ENCODE data around the gene ZNF717.

ZNF717 gene

DNA sequence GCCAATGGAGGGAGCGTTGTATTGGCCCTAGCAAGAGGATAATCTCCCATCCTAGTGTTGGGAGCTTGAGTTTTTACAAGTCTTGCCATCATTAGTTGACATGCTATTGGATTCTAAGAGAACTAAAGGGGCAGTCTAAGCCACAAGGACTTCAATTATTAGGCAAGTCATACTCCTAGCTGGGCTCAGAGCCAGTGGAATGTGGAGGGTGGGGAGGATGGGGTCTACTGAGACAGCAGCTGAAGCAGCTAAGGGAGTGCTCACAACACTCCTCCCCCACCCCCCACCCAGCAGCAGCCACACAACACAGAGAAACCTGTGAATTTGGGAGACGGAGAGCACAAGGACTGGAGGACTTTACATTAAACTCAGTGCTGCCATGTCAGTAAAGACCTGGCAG lies 93.3 kb downstream of the ZNF717 start:
- H3K27me3 Mint-ChIP-seq, result no peaks in the 10 kb centered on the region
- H3K27ac Mint-ChIP-seq, result no peak overlapping the region
- H3K4me3 Mint-ChIP-seq, result no peak overlapping the region
- no peak for ATAC-seq (replicated peaks)
- no peaks in the 10 kb centered on the region for H3K4me1 Mint-ChIP-seq (ENCODE audit: low read depth in 2 of 2)
- no peaks in the 10 kb centered on the region for H3K36me3 Mint-ChIP-seq (ENCODE audit: insufficient read depth)
- DNase-seq, result no peak
- H3K9me3 Mint-ChIP-seq, result peaks cover 8 to 23% of the 10 kb centered on the region in 2 donors

DNA sequence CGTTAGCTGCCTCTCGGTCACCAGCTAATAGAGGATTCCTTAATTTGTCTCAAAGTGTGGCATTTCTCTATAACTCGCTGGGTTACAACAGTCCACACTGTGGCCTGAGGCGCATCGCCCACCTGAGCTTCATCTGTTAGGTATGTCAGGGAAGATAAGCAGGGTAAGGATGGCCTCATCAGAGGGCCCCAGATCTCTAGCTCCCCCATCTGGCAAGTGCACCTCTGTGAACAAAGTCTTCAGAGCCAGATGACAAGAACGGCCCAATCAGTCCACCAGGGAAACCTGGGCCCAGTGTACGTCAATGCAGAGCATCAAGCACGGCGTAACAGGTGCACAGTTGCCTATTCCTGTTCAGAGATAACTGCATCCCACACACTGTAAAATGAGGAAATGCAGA lies 98.0 kb downstream of the ZNF717 start:
- no peaks in the 10 kb centered on the region for H3K4me1 Mint-ChIP-seq (ENCODE audit: low read depth in 2 of 2)
- no peak for DNase-seq
- H3K27me3 Mint-ChIP-seq, result no peaks in the 10 kb centered on the region
- H3K4me3 Mint-ChIP-seq, result no peak overlapping the region
- H3K36me3 Mint-ChIP-seq (ENCODE audit: insufficient read depth), result no peaks in the 10 kb centered on the region
- H3K9me3 Mint-ChIP-seq, result peaks cover 8 to 34% of the 10 kb centered on the region in 2 donors
- H3K27ac Mint-ChIP-seq, result no peak overlapping the region
- no peak for ATAC-seq (replicated peaks)

Data from effector memory CD8-positive, alpha-beta T cell (primary cell).